GM12864 (cell line): Measurements from ENCODE around the gene USP48.

Experiments used
- DNase-seq: peaks from one replicate; pipeline ENCODE4 v3.0.0-alpha.2; 2011; ENCODE audit warnings: low read depth
- H3K4me3 ChIP-seq: 2 replicates; pipeline ENCODE4 v1.5.1; 2011; ENCODE audit warnings: mild to moderate bottlenecking, low read depth, low read length, control low read depth
- CTCF ChIP-seq: IDR thresholded peaks from 2 replicates; pipeline ENCODE4 v1.5.1; 2011; ENCODE audit warnings: low read depth, mild to moderate bottlenecking, moderate library complexity, low read length, control low read depth, inconsistent platforms; ENCODE audit errors: missing control alignments

The USP48 gene

GRCh38 chr1:21742578-21742977 is 40.4 kb downstream of the USP48 start:
- no peak overlapping the region for H3K4me3 ChIP-seq
- TF ChIP-seq CTCF: no peak
- no peak for DNase-seq

- H3K4me3 ChIP-seq: no peak overlapping the region
- TF ChIP-seq CTCF: no peak
- no peak for DNase-seq
Measured at GRCh38 chr1:21741206-21741605, 41.7 kb downstream of the USP48 start.

DNA sequence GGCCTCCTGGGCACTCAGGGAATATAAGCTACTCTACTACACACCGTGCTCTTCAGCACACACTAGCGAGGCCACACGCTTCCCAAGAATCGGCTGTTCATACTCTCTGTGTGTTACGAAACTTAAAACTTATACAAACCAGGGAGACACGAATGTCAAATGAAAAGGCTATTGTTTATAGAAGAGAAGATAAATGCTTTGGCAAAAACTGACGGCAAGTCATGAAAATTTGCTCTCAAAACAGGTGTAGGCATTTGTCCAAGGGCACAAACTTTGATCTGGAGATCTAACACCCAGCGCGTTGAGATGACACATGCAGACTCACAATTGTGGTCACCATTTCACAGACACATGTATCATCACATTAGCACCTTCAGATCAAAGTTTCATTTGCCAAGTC is 46.1 kb downstream of the USP48 start:
- no peak for TF ChIP-seq CTCF
- no peak for DNase-seq
- H3K4me3 ChIP-seq: no peak overlapping the region

GRCh38 chr1:21736011-21736410 is 46.9 kb downstream of the USP48 start:
- no peak for TF ChIP-seq CTCF
- H3K4me3 ChIP-seq: no peak overlapping the region
- no peak for DNase-seq

- no peak overlapping the region for H3K4me3 ChIP-seq
- DNase-seq: no peak
- TF ChIP-seq CTCF: no peak
Measured at GRCh38 chr1:21734526-21734925, 48.4 kb downstream of the USP48 start.

DNA sequence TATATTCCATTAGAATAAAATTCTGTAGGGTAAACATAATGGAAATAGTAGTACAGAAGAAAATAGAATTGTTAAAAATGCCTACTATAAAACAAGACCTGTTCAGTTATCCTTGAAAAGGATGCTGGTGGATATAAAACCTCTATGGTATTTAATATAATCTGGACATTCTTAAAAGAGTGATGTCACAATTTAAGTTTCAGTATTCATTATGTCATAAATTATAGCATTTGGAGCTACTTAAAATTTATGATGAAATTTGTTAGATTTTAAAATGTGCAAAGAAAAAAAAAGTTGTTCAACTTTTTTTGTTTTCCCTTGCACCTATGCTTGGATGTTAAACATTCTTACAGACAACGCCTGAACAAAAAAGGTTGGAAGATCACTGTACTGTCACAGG is 50.3 kb downstream of the USP48 start:
- no peak overlapping the region for H3K4me3 ChIP-seq

More for the DNA sequence above, 50.3 kb downstream of the USP48 start:
- DNase-seq: no peak
- no peak for TF ChIP-seq CTCF
